LoVo (cell line): ENCODE results near the gene PTCH2.
"Not testable (repeated sequence)": the region's sequence is repeated elsewhere in the genome, so short reads cannot be mapped to it uniquely, and the experiment has no call there.

Experiments
- DNase-seq: peaks from one replicate; pipeline ENCODE4 v3.0.0-alpha.2; 2016; ENCODE audit warnings: low spot score

PTCH2 gene

DNA sequence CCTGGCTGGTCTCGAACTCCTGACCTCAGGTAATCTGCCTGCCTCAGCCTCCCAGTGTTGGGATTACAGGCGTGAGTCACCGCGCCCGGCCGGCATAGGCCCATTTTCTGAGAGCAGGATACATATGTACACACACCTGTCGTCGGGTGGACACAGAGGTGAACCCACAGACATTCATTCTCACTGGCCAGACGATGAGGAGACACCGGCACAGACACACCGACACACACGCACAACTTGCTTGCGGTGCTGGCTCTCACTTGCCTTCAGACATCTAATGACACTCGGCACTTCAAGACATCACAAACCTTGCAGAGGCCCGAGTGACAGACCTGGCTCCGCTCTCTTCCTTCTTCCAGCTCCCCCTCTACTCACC, 579 bp downstream of the PTCH2 start:
- DNase-seq = no peak

DNA sequence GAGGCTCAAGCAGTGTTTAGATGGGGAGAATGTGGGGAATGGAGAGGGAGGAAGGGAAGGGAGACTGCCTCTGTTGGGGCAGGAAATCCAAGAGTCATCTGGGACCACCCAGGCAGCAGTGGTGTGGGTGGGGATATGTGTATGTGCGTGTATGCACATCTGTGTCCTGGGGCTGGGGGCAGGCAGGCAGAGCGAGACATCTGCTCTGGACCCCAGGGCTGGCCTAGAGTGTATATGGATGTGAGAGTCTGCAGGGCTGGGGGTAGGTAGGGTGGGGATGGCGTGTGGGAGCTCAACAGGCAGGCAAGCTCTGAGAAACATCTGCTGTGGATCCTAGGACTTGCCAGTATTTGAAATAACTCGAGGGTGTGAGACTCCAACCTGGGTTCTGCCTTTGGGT, 3.5 kb downstream of the PTCH2 start:
- DNase-seq = no peak

DNA sequence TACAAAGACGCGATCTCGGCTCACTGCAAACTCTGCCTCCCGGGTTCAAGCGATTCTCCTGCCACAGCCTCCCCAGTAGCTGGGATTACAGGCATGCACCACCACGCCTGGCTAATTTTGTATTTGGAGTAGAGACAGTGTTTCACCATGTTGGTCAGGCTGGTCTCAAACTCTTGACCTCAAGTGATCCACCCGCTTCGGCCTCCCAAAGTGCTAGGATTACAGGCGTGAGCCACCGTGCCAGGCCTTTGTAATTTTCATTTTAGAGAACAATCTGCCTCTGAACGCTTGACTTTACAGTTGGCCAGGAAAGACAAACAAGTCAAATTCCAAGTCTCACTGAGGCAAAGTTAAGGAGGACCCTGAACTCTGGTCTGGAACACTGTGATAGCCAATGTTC, 4.8 kb downstream of the PTCH2 start:
- not testable (repeated sequence) for DNase-seq

DNA sequence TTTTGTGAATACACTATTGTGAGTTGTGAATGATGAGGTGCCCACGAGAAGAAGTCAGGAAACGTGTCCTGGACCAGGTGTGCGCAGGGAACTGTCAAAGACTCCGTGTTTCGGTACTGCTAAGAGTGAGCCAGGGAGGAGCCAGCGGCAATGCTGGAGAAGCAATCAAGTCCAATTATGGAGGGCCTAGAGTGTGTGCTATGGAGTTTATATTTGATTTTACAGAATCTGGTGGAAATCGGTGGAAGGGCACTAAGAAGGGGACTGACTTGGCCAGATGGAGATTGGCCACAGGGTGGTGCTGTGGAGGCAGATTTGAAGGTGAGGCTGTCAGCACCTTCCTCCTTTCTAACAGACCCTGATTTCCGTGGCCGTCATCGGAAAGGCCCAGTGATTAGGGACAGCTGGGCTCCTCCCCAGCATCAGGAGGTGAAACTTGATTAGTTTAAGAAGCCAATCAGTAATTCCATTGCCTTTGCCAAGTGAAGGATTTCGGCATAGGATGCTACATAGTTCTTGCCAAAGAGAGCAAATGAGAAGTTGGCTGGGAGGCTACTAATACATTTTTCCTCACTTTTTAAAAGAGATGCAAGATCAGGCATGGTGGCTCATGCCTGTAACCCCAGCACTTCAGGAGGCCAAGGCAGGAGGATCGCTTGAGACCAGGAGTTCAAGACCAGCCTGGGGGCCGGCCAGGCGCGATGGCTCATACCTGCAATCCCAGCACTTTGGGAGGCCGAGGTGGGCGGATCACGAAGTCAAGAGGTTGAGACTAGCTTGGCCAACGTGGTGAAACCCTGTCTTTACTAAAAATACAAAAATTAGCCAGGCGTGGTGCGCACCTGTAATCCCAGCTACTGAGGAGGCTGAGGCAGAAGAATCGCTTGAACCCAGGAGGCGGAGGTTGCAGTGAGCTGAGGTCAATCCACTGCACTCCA, 7.0 kb downstream of the PTCH2 start:
- peak; percentile 71 for DNase-seq

DNA sequence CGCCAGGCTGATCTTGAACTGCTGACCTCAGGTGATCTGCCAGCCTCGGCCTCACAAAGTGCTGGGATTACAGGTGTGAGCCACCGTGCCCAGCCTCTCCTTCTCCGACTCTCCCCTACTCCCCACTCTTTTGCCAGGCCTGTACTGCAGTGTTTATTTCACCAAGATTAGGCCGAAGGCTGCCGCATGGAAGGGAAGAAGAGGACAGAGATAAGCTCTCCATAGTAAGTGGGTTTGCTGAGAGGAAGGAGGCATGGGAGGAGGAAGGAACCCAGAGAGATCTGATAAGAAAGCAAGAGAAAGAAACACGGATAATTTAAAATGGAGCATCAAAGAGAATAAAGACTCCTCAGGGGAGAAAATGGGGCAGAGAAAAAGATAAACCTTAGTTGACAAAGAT, 8.7 kb downstream of the PTCH2 start:
- DNase-seq = no peak

DNA sequence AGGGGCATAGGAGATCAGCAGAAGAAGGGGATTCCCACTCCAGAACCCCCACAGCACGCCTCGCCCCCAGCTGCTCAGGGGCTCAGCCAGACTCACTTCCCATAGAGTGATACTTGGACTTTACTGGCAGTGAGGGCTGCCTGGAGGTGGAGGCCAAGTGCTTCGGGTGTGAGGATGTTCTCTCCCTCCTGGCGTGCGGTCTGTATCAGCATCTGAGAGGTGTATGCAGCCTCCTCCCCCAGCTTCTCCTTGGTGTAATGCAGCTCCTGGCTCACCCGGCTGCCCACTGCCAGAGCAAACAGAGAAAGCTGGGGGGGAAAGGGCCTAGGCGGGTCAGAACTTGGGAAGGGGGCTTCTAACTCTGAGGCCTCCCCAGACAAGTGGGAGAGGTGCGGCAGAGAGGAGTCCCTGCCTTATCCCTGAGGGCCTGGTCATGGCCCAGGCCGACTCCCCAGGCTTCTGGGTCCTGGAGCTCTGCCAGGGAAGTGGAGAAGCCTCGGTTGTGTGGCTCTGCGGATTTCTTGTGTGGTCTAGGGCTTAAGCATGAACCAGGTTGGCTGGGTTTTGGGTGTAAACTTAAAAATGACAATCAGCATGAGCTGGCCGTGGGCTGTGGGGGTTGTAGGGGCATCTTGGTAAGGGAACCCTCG, 10.9 kb downstream of the PTCH2 start:
- DNase-seq = no peak

DNA sequence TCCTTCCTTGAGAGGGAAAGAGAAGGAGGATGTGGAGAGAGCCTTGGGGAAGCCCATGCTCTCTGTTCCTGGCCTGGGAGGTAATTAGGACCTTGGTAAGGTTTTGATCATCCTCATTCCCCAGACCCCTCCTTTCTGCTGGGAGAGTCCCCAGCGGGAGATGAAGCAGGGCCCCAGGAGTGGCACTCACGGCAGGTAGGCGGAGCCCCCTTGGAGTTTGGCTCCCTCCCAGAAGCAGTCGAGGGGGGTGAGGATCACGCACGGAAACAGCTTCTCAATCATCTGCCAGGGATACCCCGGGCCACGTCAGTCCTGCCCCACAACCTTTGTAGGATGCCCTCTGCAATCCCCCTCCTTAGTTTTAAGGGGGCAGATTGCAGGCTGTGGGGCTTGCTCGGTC, 11.5 kb downstream of the PTCH2 start:
- DNase-seq = no peak

DNA sequence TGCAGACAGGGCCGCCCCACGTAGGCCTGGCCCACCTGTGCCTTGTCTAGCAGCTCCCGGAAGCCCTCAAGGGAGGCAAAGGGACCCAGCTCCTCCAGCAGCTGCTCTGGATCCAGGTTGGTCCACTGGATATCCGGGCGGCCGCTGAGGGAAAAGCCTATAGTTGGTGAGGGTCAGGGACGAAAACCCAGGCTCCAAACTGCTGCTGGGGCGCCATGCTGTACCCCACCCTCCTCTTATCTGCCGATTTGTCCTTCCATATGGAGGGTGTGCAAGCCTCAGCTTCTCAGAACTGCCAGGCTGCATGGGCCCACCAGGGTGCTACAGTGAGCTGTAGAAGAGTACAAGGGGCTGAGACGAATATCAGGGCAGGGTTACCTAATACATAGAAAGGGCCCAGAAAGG, 12.2 kb downstream of the PTCH2 start:
- DNase-seq = no peak

DNA sequence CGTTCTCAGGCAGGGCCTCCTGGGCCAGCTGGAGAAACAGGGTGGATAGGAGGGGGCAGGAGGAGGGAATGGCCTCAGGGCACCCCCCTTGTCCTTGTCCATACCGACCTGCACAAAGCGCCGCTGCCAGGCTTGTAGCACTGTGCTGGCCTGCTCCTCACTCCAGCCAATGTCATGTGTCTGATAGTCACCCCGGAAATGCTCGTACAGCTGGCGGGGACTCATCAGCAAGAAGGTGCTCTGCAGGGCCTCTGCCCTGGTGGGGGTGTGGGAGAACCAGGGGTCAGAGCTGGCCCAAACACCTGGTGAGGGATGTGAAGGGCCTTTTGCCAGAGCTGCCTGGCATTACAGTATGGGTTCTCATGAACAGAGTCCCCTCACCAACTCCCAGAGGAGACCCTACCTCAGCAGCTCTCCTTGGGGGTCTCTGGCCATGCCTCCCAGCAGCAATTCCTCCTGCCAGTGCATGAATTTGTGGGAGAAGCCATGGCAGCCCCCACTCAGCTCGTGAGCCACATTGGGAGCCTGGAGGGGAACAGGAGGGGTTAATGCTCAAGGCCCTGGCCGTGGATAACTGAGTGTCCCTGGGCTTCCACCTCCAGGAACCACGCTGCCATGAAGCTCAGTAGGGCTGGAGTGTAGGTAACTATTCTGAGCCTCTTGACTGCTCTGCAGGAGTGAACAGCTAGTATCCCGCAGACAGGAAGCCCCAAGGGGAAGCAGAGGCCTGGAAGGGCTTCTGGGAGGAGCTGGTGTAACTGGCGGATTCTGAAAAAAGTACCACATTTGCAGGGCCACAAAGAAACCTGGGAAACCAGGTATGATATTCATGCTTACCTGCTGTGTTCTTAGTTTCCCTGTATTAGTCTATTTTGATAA, 13.3 kb downstream of the PTCH2 start:
- no peak for DNase-seq

DNA sequence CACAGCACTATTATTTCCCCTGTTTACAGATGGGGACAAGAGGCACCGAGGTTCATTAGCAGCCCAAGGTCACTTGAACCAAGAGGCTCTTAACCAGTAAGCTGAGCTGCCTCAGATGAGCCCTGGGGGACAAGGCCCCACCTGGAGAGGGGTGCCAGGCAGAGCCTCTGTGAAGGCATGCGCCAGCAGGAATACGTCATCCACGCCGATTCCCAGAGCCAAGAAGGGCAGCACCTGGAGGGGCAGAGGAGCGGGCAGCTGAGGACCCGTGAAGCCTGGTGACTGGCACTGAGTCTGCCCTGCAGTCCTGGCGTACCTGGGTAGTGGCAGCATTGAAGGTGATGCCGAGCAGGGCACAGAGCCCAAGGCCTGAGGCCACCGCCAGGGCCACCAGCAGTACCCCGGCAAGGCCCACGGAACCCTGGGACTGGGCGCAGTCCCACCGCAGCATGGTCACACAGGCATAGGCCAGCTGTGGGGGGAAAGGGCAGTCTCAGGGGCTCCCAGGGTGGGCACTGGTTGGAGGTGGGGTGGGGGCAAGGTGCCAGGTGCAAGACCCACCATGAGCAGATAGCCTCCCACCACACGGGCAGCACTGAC, 14.1 kb downstream of the PTCH2 start:
- no peak for DNase-seq

DNA sequence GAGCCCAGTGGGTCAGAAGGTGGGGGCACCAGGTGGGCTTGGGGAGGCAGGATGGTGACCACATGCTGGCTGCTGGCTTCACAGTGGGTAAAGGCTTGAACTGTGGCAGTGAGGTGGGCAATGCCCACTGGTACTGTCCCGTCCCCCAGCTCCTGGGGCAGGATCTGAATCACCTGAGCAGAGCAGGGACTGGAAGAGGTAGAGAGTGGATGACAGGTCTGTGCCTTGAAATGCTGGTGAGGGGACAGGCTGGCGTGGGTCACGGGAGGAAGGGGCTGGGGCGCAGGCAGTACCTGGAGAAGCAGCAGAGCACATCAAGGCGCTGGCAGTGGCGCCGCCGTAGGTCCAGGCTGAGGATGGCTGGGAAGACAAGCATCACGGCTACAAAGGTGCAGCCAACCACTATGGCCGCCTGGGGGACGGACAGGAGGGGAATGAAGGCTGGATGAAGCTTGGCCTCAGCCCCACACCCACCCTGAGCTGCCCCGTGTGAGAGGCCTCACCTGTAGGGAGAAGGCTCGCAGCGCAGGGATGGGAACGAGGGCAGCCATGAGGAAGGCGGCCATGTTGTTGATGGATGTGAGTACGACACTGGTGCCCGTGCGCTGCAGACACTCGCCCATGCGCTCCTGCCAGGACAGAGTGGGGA, 14.9 kb downstream of the PTCH2 start:
- no peak for DNase-seq

DNA sequence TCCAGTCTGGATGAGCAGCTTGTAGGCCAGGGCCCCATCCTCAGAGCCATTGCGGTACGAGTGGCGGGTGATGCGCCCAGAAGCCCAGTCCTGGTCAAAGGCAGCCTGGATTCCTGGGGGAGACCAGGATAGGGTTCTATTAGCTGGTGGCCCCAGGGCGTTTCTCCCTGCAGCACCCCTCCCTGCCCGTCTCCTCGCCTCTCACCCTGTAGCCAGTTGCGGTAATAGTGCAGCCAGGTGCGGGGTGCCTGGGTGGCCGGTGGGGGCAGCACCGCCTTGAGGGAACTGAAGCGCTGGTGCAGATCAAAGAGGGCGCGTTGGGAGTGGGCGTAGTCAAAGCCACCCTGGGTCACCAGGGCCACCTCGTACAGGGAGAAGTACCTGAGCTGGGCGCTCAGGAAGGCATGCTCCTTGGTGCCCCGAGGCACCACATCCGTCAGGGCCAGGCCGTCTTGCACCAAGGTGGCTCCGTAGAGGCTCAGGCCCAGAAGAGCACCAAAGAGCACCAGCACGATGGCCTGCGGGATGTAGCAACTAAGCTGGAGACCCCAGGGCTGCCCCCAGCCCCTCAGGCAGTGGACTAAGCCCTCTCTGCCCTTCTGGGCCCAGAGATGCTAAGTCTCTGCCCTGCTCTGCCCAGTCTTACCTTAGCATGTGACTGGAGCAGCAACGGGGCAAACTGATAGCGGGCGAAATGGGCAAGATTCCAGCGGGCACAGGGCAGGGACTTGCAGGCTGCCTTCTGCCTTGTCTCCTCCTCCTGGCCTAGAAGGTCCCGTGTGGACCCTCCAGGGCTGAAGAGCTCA, 15.7 kb downstream of the PTCH2 start:
- no peak for DNase-seq

DNA sequence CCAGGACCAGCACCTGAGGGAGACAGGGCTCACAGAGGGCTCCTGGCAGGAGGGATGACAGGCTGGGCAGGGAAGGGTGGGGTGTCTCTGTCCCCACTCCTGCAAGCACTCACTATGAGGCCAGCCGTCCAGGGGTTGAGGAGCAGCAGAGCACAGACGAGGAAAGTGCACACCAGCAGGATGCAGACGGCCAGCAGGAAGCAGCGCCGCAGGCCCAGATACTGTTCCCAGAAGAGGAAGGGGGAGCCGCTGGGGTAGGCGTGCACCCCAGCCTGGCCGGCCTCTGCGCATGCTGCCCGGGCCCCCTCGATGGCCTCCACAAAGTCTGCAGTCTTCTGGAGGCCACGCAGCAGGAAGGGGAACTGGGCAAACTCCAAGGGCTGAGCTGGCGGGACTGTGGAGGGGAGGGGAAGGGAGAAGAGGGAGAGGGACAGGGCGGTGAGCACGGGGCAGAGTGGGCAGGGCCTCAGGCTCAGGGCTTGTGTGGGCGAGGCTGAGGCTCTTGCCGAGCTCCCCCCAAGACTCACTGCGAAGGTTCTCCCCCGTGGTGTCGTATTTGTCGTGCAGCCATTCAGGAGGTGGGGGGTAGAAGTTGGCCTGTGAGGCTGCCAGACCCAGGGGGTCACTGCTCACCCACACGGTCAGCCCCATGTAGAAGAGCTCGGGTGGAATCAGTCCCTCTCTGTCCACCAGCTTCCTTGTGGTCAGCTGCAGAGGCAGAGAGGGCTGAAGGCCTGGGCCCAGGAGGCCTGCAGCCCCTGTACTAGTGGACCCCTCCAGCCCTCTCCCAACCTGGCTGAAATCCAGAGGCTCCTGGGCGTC, 16.5 kb downstream of the PTCH2 start:
- no peak for DNase-seq

DNA sequence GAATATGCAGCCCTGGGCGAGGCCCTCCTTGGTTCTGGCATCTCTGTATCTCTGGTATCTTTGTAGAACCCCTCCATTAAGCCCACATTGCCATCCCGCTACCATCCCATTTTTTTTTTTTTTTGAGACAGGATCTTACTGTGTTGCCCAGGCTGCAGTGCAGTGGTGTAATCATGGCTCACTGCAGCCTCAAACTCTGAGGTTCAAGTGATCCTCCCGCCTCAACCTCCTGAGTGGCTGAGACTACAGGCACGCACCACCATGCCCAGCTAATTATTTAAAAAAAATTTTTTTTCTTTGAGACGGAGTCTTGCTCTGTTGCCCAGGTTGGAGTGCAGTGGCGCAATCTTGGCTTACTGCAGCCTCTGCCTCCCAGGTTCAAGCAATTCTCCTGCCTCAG, 18.7 kb downstream of the PTCH2 start:
- not testable (repeated sequence) for DNase-seq

DNA sequence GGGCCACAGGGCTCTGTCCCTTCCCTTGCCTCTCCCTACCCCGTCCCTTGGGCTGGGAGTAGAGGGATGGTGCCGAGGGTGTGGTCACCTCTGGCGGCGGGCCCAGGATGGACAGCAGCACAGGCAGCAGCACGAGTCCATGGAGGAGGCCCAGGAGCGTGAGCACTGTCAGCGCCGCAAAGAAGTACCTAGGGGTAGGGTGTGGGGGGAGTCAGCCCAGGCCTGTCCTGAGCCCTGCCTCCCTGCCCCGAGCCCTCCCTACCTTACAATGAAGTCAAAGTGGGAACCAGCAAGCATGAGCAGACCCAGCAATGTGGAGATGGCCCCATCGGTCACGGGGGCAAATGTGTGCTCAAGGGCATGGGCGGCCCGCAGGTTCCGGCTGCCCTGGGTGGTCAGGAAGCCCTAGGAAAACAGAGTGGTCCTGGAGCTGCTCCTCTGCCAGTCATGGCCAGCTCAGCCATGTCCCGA, 20.0 kb downstream of the PTCH2 start:
- no peak for DNase-seq

DNA sequence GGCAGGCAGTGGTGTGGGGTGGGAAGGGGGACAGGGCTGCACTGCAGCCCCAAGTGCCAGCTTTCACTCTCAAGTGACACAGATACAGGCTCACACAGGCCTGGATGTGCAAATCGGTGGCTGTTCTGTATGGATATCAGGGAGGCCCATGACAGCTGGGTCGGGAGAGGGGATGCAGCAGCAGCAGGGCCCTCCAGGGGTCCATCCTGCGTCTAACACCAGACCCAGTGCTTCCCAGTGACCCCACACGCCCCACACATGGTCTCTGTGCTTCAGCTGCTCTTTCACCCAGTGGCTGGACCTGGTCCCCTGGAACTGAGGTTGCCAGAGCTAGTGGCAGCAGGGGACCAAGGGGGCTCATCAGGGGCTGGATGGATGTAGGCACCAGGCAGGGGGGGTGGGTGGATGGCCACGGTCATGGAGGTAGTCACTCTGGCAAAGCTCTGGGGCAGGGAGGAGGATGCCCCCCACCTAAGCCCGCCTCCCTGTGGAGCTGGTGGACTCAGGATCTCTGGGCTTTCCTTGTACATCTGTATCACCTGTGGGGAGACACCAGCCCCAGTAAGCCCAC, 20.8 kb downstream of the PTCH2 start:
- DNase-seq = no peak

DNA sequence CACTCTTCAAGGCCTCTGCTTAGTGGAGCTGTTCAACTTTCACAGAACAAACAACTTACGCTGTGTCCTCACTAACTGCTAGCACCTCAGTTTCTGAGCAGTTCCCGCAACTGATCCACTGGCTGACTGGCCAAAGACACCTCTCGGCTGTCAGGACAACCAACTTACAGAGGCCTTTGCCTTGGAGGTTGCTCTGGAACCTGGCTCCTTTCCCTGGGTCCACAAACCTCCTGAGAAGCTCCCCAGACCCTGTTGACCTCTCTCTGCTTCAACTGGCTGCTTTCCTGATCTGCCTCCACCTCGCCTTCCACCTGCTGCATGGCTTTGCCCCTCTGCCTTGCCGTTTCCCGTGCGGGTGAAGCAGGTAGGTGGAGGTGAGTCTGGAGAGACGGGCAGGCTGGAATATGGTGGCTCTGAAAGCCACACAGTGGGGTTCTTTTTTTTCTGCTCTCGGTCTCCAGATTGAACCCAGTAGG, 21.8 kb downstream of the PTCH2 start:
- no peak for DNase-seq

DNA sequence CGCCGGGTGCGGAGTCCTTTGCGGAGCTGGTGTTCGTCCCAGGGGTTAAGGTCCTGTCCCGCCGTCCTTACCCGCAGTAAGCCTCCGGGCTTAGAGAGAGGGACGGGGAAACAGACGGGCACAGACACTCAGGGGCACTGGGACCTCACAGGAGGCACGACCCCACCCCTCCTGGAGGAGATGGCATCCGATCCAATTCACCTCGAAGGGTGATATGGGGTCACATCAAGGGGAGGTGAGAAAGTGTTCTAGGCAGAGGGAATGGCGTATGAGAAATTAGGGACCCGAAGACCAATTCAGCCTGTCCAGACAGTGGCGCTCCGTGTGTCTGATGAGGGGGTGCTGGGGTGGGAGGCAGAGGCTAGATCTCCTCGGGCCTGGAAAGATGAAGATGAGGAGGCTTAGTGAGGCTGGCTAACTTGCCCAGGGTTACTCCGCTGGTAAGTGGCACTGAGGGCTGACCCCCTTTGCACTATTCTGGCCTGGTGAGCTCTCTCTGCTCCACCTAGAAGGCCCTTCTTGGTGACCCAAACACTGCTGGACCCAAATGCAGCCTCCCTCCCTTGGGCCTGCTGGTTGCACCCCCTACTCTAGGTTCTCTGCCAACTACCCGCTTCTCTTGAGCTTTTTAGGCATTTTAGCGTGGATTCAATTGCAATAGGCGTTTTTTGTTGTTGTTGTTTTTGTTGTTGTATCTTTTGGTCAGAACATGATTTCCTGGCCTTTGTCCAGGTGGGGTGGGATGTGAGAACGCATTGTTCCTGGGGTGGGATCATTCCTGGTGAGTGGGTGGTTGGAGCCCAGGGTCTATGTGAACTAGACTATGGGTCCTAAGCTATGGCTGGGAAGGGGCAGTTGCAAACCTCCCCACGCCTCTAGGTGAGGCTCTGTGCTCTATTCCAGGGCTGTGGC, 22.5 kb downstream of the PTCH2 start:
- no peak for DNase-seq
